OCI-LY1 (cell line): Measurements from ENCODE around the gene LPCAT2.

Experiments
- EZH2 ChIP-seq: fragments of 200-600 bp; sonication (generic), shearing (Covaris generic); IDR thresholded peaks from 2 replicates; pipeline ENCODE4 v1.8.0; 2017; ENCODE audit warnings: borderline replicate concordance, mixed run types, mild to moderate bottlenecking, antibody characterized with exemption, low read length, moderate library complexity, mixed read lengths
- TF ChIP-seq, protein P1 (sequence below): fragments of 200-600 bp; sonication (generic), shearing (Covaris generic); IDR thresholded peaks from 2 replicates; pipeline ENCODE4 v1.5.1; 2017; ENCODE audit warnings: mild to moderate bottlenecking, antibody characterized with exemption, low read length, moderate library complexity, mixed read lengths

- TF ChIP-seq, protein P1, sequence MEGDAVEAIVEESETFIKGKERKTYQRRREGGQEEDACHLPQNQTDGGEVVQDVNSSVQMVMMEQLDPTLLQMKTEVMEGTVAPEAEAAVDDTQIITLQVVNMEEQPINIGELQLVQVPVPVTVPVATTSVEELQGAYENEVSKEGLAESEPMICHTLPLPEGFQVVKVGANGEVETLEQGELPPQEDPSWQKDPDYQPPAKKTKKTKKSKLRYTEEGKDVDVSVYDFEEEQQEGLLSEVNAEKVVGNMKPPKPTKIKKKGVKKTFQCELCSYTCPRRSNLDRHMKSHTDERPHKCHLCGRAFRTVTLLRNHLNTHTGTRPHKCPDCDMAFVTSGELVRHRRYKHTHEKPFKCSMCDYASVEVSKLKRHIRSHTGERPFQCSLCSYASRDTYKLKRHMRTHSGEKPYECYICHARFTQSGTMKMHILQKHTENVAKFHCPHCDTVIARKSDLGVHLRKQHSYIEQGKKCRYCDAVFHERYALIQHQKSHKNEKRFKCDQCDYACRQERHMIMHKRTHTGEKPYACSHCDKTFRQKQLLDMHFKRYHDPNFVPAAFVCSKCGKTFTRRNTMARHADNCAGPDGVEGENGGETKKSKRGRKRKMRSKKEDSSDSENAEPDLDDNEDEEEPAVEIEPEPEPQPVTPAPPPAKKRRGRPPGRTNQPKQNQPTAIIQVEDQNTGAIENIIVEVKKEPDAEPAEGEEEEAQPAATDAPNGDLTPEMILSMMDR = no peak
- no peak for TF ChIP-seq EZH2
These were observed 16.0 kb upstream of the LPCAT2 start for GRCh38 chr16:55492756-55493380.
